NCI-H1105 treated with DMSO at 0.1 percent for 48 hours (cell line): ENCODE measurements around the gene TYR.
"Not testable (repeated sequence)": the region's sequence is repeated elsewhere in the genome, so short reads cannot be mapped to it uniquely, and the experiment has no call there.

ENCODE experiments used
- DNase-seq: peaks from one replicate; lab custom pipeline; 2025; lab: John Stamatoyannopoulos, UW

Gene TYR

GRCh38 chr11:89177691-89178231 lies at the start of gene TYR:
TSS of gene TYR (plus strand) at chr11:89177875. CDS start at chr11:89177954, 79 bp downstream.
- DNase-seq, result no peak

- no peak for DNase-seq
These were observed 41.1 kb upstream of the TYR start for GRCh38 chr11:89136606-89137005.

GRCh38 chr11:89147229-89147628 lies 30.4 kb upstream of the TYR start:
- DNase-seq, result peak; percentile 14

- no peak for DNase-seq
These were observed 17.7 kb upstream of the TYR start for GRCh38 chr11:89159974-89160373.

- no peak for DNase-seq
These were observed 15.7 kb upstream of the TYR start for GRCh38 chr11:89161949-89162348.

GRCh38 chr11:89163686-89164085 lies 14.0 kb upstream of the TYR start:
- DNase-seq, result no peak

GRCh38 chr11:89168396-89168795 lies 9.3 kb upstream of the TYR start:
- DNase-seq, result no peak

- no peak for DNase-seq
These were observed 1.9 kb upstream of the TYR start for GRCh38 chr11:89175796-89176195.

GRCh38 chr11:89176938-89177337 lies 737 bp upstream of the TYR start:
- DNase-seq, result no peak

GRCh38 chr11:89181111-89181510 lies 3.4 kb downstream of the TYR start:
- no peak for DNase-seq

- DNase-seq, result no peak
These were observed 5.3 kb downstream of the TYR start for GRCh38 chr11:89182773-89183518.

GRCh38 chr11:89184021-89184420 lies 6.3 kb downstream of the TYR start:
- no peak for DNase-seq

GRCh38 chr11:89189776-89190175 lies 12.1 kb downstream of the TYR start:
- DNase-seq, result no peak

GRCh38 chr11:89201138-89201537 lies 23.5 kb downstream of the TYR start:
- DNase-seq, result no peak

- no peak for DNase-seq
These were observed 26.1 kb downstream of the TYR start for GRCh38 chr11:89203814-89204213.

GRCh38 chr11:89205378-89205777 lies 27.7 kb downstream of the TYR start:
- no peak for DNase-seq

GRCh38 chr11:89220684-89221339 lies 43.1 kb downstream of the TYR start:
- DNase-seq, result peak; percentile 40

- DNase-seq, result no peak
These were observed 57.4 kb downstream of the TYR start for GRCh38 chr11:89235083-89235482.

GRCh38 chr11:89235976-89236375 lies 58.3 kb downstream of the TYR start:
- no peak for DNase-seq

GRCh38 chr11:89247007-89247406 lies 69.3 kb downstream of the TYR start:
- not testable (repeated sequence) for DNase-seq

- no peak for DNase-seq
These were observed 71.5 kb downstream of the TYR start for GRCh38 chr11:89249196-89249595.

- DNase-seq, result not testable (repeated sequence)
These were observed 83.8 kb downstream of the TYR start for GRCh38 chr11:89261483-89261882.

- DNase-seq, result no peak
These were observed 90.1 kb downstream of the TYR start for GRCh38 chr11:89267660-89268302.
